ENCODE measurements around the gene SNX6. TPM values are rescaled to one million over a fixed set of nuclear protein-coding genes. Genes with fewer than 3 reads are reported as not detected.
"Not testable (repeated sequence)": the region's sequence is repeated elsewhere in the genome, so short reads cannot be mapped to it uniquely, and the experiment has no call there.

SNX6 gene
- total RNA-seq, 1 donor from 2014 or later, result 70.7 TPM

GRCh38 chr14:34646570-34647255, 16.8 kb upstream of the SNX6 start:
- Histone ChIP-seq H3K9me3 (no peaks in the 10 kb centered on the region), H3K4me3 (no peak overlapping the region), H3K27me3 (ENCODE audit: low read depth) (no peaks in the 10 kb centered on the region), H3K27ac (no peak overlapping the region), H3K36me3 (no peaks in the 10 kb centered on the region), H3K4me1 (no peaks in the 10 kb centered on the region)
- DNase-seq (no peak), ATAC-seq (no peak)
- TF ChIP-seq, protein P1, sequence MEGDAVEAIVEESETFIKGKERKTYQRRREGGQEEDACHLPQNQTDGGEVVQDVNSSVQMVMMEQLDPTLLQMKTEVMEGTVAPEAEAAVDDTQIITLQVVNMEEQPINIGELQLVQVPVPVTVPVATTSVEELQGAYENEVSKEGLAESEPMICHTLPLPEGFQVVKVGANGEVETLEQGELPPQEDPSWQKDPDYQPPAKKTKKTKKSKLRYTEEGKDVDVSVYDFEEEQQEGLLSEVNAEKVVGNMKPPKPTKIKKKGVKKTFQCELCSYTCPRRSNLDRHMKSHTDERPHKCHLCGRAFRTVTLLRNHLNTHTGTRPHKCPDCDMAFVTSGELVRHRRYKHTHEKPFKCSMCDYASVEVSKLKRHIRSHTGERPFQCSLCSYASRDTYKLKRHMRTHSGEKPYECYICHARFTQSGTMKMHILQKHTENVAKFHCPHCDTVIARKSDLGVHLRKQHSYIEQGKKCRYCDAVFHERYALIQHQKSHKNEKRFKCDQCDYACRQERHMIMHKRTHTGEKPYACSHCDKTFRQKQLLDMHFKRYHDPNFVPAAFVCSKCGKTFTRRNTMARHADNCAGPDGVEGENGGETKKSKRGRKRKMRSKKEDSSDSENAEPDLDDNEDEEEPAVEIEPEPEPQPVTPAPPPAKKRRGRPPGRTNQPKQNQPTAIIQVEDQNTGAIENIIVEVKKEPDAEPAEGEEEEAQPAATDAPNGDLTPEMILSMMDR (IDR thresholded peaks at IDR 0.05), result no peak
- intact Hi-C loops (cut with DNase I), result no loop called here

GRCh38 chr14:34643361-34643760, 13.4 kb upstream of the SNX6 start:
- no peak for ATAC-seq
- Histone ChIP-seq H3K4me3 (no peak overlapping the region), H3K27me3 (ENCODE audit: low read depth) (no peaks in the 10 kb centered on the region)

DNA sequence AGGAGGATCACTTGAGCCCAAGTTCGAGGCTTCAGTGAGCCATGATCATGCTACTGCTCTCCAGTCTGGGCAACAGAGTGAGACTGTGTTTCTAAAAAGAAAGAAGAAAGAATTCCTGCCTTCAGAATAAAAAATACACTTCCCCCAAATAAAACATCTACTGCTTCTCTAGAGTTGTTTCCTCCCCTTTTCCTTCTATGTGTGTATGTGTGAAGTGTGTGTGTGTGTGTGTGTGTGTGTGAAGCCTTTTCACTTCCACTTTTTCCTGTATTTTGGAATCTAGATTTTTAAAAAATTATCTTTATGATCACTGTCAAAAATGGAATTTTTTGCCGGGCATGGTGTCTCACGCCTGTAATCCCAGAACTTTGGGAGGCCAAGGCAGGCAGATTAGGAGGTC, 12.6 kb upstream of the SNX6 start:
- Histone ChIP-seq H3K4me1 (no peaks in the 10 kb centered on the region), H3K27me3 (ENCODE audit: low read depth) (no peaks in the 10 kb centered on the region), H3K27ac (no peak overlapping the region), H3K9me3 (no peaks in the 10 kb centered on the region), H3K4me3 (no peak overlapping the region), H3K36me3 (no peaks in the 10 kb centered on the region)
- DNase-seq (no peak), ATAC-seq (no peak)
- TF ChIP-seq, protein P1 (IDR thresholded peaks at IDR 0.05), result no peak
- intact Hi-C loops (cut with DNase I), result no loop called here

More at GRCh38 chr14:34643361-34643760, 13.4 kb upstream of the SNX6 start:
- no peak for DNase-seq
- intact Hi-C loops (cut with DNase I), result no loop called here
- Histone ChIP-seq H3K4me1 (no peaks in the 10 kb centered on the region), H3K9me3 (no peaks in the 10 kb centered on the region), H3K27ac (no peak overlapping the region), H3K36me3 (no peaks in the 10 kb centered on the region)
- TF ChIP-seq, protein P1 (IDR thresholded peaks at IDR 0.05), result no peak

- H3K27me3 ChIP-seq (ENCODE audit: low read depth), result no peaks in the 10 kb centered on the region
- no peak for DNase-seq
- no peak for ATAC-seq
- intact Hi-C loops (cut with DNase I), result no loop called here
- TF ChIP-seq, protein P1 (IDR thresholded peaks at IDR 0.05), result no peak
- no peaks in the 10 kb centered on the region for H3K36me3 ChIP-seq
- H3K9me3 ChIP-seq, result no peaks in the 10 kb centered on the region
- no peak overlapping the region for H3K27ac ChIP-seq
- H3K4me3 ChIP-seq, result no peak overlapping the region
- no peaks in the 10 kb centered on the region for H3K4me1 ChIP-seq
Measured at GRCh38 chr14:34640826-34641225, 10.9 kb upstream of the SNX6 start.

DNA sequence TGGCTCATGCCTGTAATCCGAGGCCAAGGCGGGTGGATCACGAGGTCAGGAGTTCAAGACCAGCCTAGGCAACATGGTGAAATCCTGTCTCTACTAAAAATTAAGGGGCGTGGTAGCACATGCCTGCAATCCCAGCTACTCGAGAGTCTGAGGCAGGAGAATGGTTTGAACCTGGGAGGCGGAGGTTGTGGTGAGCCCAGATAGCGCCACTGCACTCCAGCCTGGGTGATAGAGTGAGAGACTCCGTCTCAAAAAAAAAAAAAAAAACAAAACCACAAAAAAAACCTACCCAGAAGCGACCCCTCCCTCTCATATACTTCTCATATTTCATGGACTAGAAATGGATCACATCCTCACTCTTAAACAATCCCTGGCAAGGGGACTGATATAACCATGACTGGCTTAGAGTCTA, 4.4 kb upstream of the SNX6 start:
- H3K4me3 ChIP-seq; H3K27ac ChIP-seq; intact Hi-C loops (cut with DNase I); H3K36me3 ChIP-seq; H3K4me1 ChIP-seq; H3K27me3 ChIP-seq (ENCODE audit: low read depth); DNase-seq; H3K9me3 ChIP-seq; ATAC-seq: not testable (repeated sequence)

DNA sequence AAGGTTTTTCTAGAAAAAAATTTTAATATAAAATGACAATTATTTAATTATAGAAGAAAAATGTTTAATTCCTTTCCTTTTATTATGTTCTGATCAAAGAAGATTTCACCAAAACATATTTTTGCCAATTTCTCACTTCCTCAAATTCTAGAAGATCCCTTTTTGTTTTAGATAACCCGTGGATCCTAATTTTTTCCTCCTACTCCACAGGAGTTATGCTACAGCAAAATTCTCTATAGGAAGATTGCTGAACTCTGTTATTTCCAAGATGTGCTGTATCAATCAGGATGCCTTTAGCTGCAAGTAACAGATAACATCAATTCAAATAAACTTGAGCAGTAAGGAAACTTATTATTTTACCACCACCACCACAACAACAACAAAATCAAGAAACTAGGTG, 3.8 kb upstream of the SNX6 start:
- Histone ChIP-seq H3K9me3 (no peaks in the 10 kb centered on the region), H3K4me3 (no peak overlapping the region), H3K4me1 (peaks cover 5% of the 10 kb centered on the region), H3K27me3 (ENCODE audit: low read depth) (no peaks in the 10 kb centered on the region), H3K36me3 (no peaks in the 10 kb centered on the region), H3K27ac (no peak overlapping the region)
- ATAC-seq, result no peak
- TF ChIP-seq, protein P1 (IDR thresholded peaks at IDR 0.05), result no peak
- DNase-seq, result no peak
- intact Hi-C loops (cut with DNase I), result no loop called here

All from lower lobe of right lung (tissue), 2 donors.